A549 (cell line): Measurements from ENCODE around the gene KIF14. TPM values are rescaled to one million over a fixed set of nuclear protein-coding genes. Genes with fewer than 3 reads are reported as not detected.

Source experiments
- ATAC-seq, 2 experiments: fragments of 200-7000 bp in 1 of 2; fragments of >200 bp in 1 of 2; cut with Nextera tagmentation in 1 of 2; cut with Tn5 transposase in 1 of 2; 3 replicates each; pipeline versions ENCODE4 v1.8.0 to v1.9.1; 2018 to 2020; ENCODE audit warnings: mild to moderate bottlenecking in 1 of 2, moderate library complexity in 1 of 2
- CTCF ChIA-PET: fragments of 300-600 bp; sonication (Branson Sonifier 250); formaldehyde crosslinking; extraction: SDS; loops from one replicate; lab custom pipeline; 2021; ENCODE audit warnings: antibody characterized with exemption, inconsistent platforms; lab: Yijun Ruan, JAX
- POLR2A ChIA-PET: fragments of 350-600 bp; formaldehyde crosslinking; extraction: SDS; loops from one replicate; lab custom pipeline; 2021; ENCODE audit warnings: antibody characterized with exemption, inconsistent platforms; lab: Yijun Ruan, JAX
- DNase-seq, 2 experiments: peaks; one replicate each; pipeline versions ENCODE4 v3.0.0 to v3.0.0-alpha.2; 2011 to 2016; ENCODE audit warnings: low read depth in 1 of 2, low spot score in 1 of 2
- FAIRE-seq: peaks from 2 replicates; lab custom pipeline; 2011; peaks lifted over from hg19 to GRCh38; lab: Jason Lieb, UNC
- H3K27ac ChIP-seq, 2 experiments: fragments of >200 bp; sonication (Bioruptor Twin); formaldehyde crosslinking; 3 replicates each; pipeline ENCODE4 v1.5.1; 2016 to 2017
- H3K4me1 ChIP-seq: fragments of >200 bp; sonication (Bioruptor Twin); formaldehyde crosslinking; 3 replicates; pipeline ENCODE4 v1.6.1; 2016
- H3K4me2 ChIP-seq: fragments of >200 bp; sonication (Bioruptor Twin); formaldehyde crosslinking; 3 replicates; pipeline ENCODE4 v1.6.1; 2016
- H3K4me3 ChIP-seq: fragments of >200 bp; sonication (Bioruptor Twin); formaldehyde crosslinking; 3 replicates; pipeline ENCODE4 v1.5.1; 2016
- H3K9me3 ChIP-seq: fragments of >200 bp; sonication (Bioruptor Twin); formaldehyde crosslinking; 3 replicates; pipeline ENCODE4 v1.6.1; 2016
- CBX8 ChIP-seq: fragments of 200-600 bp; sonication (generic); IDR thresholded peaks from 2 replicates; pipeline ENCODE4 v1.6.1; 2016
- CHD2 ChIP-seq: fragments of 150-350 bp; IDR thresholded peaks from 2 replicates; pipeline ENCODE4 v1.6.1; 2014; ENCODE audit warnings: low read length; ENCODE audit not compliant: partially characterized antibody
- FOXS1 ChIP-seq: fragments of 250-450 bp; sonication (Bioruptor Pico); IDR thresholded peaks from 2 replicates; pipeline ENCODE4 v1.5.0; 2020; ENCODE audit warnings: mild to moderate bottlenecking, moderate library complexity
- HEYL ChIP-seq: fragments of 250-450 bp; sonication (Bioruptor Pico); IDR thresholded peaks from 2 replicates; pipeline ENCODE4 v1.8.0; 2021; ENCODE audit warnings: mild to moderate bottlenecking, moderate library complexity
- JUN ChIP-seq, 2 experiments: fragments of >200 bp; sonication (Bioruptor Twin); formaldehyde crosslinking; IDR thresholded peaks; 2 replicates in 1 of 2; 3 replicates in 1 of 2; pipeline ENCODE4 v1.6.1; 2016 to 2017
- KDM1A ChIP-seq: fragments of 200-600 bp; sonication (generic); IDR thresholded peaks from 2 replicates; pipeline ENCODE4 v1.6.1; 2016; ENCODE audit warnings: low read depth, mild to moderate bottlenecking
- MAFK ChIP-seq: fragments of 450-650 bp; IDR thresholded peaks from 2 replicates; pipeline ENCODE4 v1.6.1; 2014; ENCODE audit not compliant: partially characterized antibody
- MYC ChIP-seq: IDR thresholded peaks from 2 replicates; pipeline ENCODE4 v1.6.1; 2012; ENCODE audit warnings: mild to moderate bottlenecking, inconsistent platforms, low read length, improper control_type of control experiment, borderline replicate concordance
- NFE2L2 ChIP-seq: fragments of 150-350 bp; conservative IDR thresholded peaks from 2 replicates; pipeline ENCODE4 v1.6.1; 2014; ENCODE audit warnings: low read length
- RNF2 ChIP-seq: fragments of 200-600 bp; sonication (generic); IDR thresholded peaks from 2 replicates; pipeline ENCODE4 v1.6.1; 2016; ENCODE audit warnings: low read depth, mild to moderate bottlenecking, antibody characterized with exemption, moderate library complexity, borderline replicate concordance
- SMC3 ChIP-seq: fragments of >200 bp; sonication (Bioruptor Twin); formaldehyde crosslinking; IDR thresholded peaks from 3 replicates; pipeline ENCODE4 v1.6.1; 2018; ENCODE audit warnings: inconsistent platforms
- SREBF2 ChIP-seq: fragments of 450-650 bp; IDR thresholded peaks from 2 replicates; pipeline ENCODE4 v1.6.1; 2014; ENCODE audit warnings: mild to moderate bottlenecking, moderate library complexity
- ZC3H11A ChIP-seq: fragments of 450-650 bp; IDR thresholded peaks from 2 replicates; pipeline ENCODE4 v1.6.1; 2014; ENCODE audit warnings: antibody characterized with exemption, mild to moderate bottlenecking
- WGBS: methylation state at CpG from one replicate; pipeline ENCODE4 v1.1.6; 2017; ENCODE audit errors: missing lambda C conversion rate; 5-methylcytosine and 5-hydroxymethylcytosine counted together
- polyA plus RNA-seq, 4 experiments: library from polyadenylated mRNA; depleted of rRNA in 3 of 4; stranded (reverse); fragments of >200 nt; fragmentation: RNase III in 1 of 4; extraction: RNeasy Plus Mini Kit Qiagen cat#74134 plus additional on column Dnase treatment in 1 of 4; gene quantifications; 2 replicates in 3 of 4; 3 replicates in 1 of 4; pipeline ENCODE4 v1.2.3, GENCODE V29; 2011 to 2017
- TF ChIP-seq, protein P1 (sequence below): fragments of 200-600 bp; sonication (generic); IDR thresholded peaks from 2 replicates; pipeline ENCODE4 v1.6.1; 2016; ENCODE audit warnings: antibody characterized with exemption, mild to moderate bottlenecking, moderate library complexity
- TF ChIP-seq, protein P2 (sequence below): IDR thresholded peaks from 2 replicates; pipeline ENCODE4 v1.6.1; 2012
- TF ChIP-seq, protein P3 (sequence below): fragments of >200 bp; sonication (Bioruptor Twin); formaldehyde crosslinking; IDR thresholded peaks from 3 replicates; pipeline ENCODE4 v1.6.1; 2016

Gene KIF14
- polyA plus RNA-seq, 2 of the 4 experiments (the other 2 are of a cell fraction) = 13.0 to 20.4 TPM

DNA sequence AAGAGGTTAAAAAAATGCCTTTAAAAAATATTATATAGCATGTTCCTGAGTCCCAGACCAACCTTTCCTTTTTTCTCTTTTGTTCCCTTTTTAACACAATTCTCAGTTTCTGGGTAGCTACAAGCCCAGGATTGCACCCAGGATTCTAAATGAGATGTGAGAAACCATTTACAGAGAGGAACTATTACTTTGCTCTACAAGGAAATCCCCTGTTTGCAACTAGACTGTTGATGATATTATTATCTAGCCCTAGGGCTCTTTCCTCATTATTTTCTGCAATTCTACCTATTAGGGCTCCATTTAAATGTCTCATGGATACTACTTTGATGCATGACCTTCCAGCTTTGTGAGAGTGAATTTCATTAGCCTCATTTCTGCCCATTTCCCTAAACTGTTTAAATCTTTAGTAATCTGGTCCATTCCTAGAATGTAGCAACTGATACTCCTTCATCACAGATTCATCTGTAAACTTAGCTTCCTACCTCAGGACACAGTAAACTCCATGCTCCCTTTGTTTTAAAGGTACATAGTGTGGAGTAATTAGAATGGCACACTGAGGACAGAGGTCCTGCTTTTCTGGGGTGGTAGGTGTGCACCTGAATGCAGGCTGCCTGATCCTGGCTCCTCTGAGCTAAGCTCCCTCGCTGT lies 7.1 kb upstream of the KIF14 start:
- TF ChIP-seq KDM1A (no peak), HEYL (CRISPR knock-in tag) (no peak), MYC (no peak), SREBF2 (no peak), JUN (IDR thresholded peaks at IDR 0.05) (no peak), CHD2 (no peak), FOXS1 (no peak), CBX8 (no peak), RNF2 (no peak), SMC3 (no peak), MAFK (no peak)
- TF ChIP-seq, protein P1, sequence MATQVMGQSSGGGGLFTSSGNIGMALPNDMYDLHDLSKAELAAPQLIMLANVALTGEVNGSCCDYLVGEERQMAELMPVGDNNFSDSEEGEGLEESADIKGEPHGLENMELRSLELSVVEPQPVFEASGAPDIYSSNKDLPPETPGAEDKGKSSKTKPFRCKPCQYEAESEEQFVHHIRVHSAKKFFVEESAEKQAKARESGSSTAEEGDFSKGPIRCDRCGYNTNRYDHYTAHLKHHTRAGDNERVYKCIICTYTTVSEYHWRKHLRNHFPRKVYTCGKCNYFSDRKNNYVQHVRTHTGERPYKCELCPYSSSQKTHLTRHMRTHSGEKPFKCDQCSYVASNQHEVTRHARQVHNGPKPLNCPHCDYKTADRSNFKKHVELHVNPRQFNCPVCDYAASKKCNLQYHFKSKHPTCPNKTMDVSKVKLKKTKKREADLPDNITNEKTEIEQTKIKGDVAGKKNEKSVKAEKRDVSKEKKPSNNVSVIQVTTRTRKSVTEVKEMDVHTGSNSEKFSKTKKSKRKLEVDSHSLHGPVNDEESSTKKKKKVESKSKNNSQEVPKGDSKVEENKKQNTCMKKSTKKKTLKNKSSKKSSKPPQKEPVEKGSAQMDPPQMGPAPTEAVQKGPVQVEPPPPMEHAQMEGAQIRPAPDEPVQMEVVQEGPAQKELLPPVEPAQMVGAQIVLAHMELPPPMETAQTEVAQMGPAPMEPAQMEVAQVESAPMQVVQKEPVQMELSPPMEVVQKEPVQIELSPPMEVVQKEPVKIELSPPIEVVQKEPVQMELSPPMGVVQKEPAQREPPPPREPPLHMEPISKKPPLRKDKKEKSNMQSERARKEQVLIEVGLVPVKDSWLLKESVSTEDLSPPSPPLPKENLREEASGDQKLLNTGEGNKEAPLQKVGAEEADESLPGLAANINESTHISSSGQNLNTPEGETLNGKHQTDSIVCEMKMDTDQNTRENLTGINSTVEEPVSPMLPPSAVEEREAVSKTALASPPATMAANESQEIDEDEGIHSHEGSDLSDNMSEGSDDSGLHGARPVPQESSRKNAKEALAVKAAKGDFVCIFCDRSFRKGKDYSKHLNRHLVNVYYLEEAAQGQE = no peak
- TF ChIP-seq, protein P2, sequence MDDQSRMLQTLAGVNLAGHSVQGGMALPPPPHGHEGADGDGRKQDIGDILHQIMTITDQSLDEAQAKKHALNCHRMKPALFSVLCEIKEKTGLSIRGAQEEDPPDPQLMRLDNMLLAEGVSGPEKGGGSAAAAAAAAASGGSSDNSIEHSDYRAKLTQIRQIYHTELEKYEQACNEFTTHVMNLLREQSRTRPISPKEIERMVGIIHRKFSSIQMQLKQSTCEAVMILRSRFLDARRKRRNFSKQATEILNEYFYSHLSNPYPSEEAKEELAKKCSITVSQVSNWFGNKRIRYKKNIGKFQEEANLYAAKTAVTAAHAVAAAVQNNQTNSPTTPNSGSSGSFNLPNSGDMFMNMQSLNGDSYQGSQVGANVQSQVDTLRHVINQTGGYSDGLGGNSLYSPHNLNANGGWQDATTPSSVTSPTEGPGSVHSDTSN = no peak
- Histone ChIP-seq H3K4me3 (no peak overlapping the region), H3K9me3 (no peaks in the 10 kb centered on the region), H3K4me2 (no peak overlapping the region), H3K4me1 (peaks cover 3% of the 10 kb centered on the region; the same call in 1 of the 3 replicates), H3K27ac (no peak overlapping the region)
- FAIRE-seq (no peak), DNase-seq (no peak), ATAC-seq (no peak; a peak in 1 of 6 replicates)
- POLR2A ChIA-PET = no interaction called here
- WGBS = 96% methylated on average over 1 of the region's 1 CpG
- CTCF ChIA-PET = interaction anchor here (1.2 to 1.7 kb wide), 3 partner anchors 174 to 264 kb away, joined by 3 to 6 read pairs (median 4); no protein-coding TSS in a partner anchor

DNA sequence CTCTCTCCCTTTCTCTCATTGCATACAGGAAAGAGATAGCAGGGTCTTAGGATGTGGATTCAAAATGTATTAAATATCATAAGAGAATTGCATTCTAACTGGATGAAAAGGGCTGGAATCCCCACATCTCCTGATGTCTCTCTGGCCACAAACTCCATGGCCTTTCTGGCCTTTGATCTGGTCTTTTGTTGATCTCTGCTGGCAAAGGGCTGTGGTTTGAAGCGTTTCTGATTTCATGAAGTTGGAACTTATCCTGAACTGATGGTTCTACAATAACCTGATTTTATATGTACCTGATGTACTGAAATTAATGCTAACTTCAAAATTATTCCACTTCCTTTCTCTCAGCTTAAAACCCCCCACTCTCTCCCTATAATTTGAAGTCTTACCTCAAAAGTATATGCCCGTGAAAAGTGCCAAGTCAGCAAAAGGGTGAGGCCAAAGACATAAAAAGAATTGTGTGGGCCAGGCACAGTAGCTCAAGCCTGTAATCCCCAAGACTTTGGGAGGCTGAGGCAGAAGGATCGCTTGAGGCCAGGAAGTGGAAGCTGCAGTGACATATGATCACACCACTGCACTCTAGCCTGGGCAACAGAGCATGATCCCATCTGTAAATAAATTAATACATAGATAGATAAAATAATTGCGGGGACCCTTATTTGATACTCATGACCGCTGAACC lies 6.4 kb upstream of the KIF14 start:
- CTCF ChIA-PET = interaction anchor here (0.6 to 1.7 kb wide), 4 partner anchors 175 to 394 kb away, joined by 3 to 6 read pairs (median 4); no protein-coding TSS in a partner anchor
- peaks cover 4% of the 10 kb centered on the region; the same call in 1 of the 3 replicates for H3K4me1 ChIP-seq
- H3K27ac ChIP-seq = no peak overlapping the region
- POLR2A ChIA-PET = interaction anchor here (0.7 kb wide), 1 partner anchor 43 kb away, joined by 3 read pairs; the partner anchor contains the start of gene DDX59
- H3K4me3 ChIP-seq = no peak overlapping the region
- DNase-seq (no peak), ATAC-seq (no peak), FAIRE-seq (no peak)
- H3K4me2 ChIP-seq = no peak overlapping the region
- 71% methylated on average over 5 of the region's 5 CpGs for WGBS
- no peaks in the 10 kb centered on the region for H3K9me3 ChIP-seq
- no peak for TF ChIP-seq ZC3H11A
- TF ChIP-seq NFE2L2 = no peak
- TF ChIP-seq, protein P3, sequence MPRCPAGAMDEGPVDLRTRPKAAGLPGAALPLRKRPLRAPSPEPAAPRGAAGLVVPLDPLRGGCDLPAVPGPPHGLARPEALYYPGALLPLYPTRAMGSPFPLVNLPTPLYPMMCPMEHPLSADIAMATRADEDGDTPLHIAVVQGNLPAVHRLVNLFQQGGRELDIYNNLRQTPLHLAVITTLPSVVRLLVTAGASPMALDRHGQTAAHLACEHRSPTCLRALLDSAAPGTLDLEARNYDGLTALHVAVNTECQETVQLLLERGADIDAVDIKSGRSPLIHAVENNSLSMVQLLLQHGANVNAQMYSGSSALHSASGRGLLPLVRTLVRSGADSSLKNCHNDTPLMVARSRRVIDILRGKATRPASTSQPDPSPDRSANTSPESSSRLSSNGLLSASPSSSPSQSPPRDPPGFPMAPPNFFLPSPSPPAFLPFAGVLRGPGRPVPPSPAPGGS = no peak
- peak; percentile 98 for TF ChIP-seq MAFK
